Effector CD4-positive, alpha-beta T cell (primary cell): ENCODE data around the gene VIL1.

Source experiments
- DNase-seq: peaks from one replicate; pipeline ENCODE4 v3.0.0-alpha.2; 2020

VIL1 gene

GRCh38 chr2:218406949-218407618, 11.8 kb upstream of the VIL1 start:
- peak; percentile 52 for DNase-seq

GRCh38 chr2:218407717-218408116, 11.2 kb upstream of the VIL1 start:
- no peak for DNase-seq

GRCh38 chr2:218418321-218418716, 604 bp upstream of the VIL1 start:
- no peak for DNase-seq

DNA sequence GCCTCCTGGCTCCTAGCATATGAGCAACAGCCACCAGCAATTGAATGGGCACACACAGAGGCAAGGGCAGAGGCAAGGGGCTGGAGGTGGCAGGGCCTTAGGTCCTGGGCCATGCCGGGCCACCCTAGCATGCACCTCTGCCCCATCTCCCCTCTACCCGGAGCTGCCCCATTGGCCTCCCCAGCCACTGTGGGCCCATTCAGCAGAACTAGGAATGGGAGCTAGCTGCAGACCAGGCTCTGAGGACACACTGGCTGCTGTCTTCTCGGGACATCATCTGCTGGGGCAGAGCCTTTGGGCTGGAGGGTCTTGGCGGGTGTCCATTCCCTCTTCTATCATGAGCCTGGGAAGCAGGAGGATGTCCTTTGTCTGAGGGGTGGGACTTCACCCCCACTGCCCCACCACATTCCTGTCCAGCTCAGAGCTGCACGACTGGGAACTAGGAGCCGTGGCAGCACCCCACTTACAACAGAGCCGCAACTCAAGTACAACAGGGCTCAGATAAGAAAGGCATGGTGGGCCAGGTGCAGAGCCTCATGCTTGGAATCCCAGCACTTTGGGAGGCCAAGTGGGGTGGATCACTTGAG, 800 bp downstream of the VIL1 start:
- no peak for DNase-seq

GRCh38 chr2:218421027-218421426, 2.1 kb downstream of the VIL1 start:
- DNase-seq, result no peak

- DNase-seq, result no peak
These were observed 3.6 kb downstream of the VIL1 start for GRCh38 chr2:218422403-218423086.

DNA sequence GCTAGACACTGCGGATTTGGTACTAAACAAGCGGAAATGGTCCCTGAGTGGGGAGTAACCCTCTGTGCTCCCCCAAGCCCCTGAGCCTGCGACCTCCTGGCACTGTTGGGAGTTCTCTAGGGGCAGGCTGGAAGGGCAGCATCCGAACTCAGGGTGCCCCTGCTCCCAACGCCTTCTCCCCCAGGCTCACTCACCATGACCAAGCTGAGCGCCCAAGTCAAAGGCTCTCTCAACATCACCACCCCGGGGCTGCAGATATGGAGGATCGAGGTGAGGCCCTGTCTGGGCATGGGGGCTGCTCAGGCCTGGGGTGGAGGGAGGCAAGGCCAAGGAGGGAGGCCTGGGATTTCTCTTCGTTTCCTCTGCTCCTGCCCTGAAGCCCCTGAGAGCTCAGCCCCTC, 4.7 kb downstream of the VIL1 start:
- no peak for DNase-seq

GRCh38 chr2:218425531-218425930, 6.6 kb downstream of the VIL1 start:
- no peak for DNase-seq

DNA sequence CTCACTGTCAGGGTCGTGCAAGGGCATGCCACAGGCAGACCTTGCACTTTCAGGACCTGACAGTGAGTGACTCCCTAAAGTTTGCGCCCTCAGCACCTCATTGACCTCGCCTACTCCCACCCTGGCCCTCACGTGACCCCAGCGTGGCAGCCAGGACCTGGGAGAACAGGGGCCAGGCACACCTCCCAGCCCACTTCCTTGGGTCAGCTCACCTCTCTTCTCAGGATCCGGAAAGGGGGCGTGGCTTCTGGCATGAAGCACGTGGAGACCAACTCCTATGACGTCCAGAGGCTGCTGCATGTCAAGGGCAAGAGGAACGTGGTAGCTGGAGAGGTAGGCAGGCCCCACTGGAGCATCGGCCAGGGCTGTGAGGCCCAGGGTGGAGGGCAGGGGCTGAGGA, 8.8 kb downstream of the VIL1 start:
- no peak for DNase-seq

GRCh38 chr2:218428846-218429558, 10.1 kb downstream of the VIL1 start:
- no peak for DNase-seq

GRCh38 chr2:218429911-218430692, 11.2 kb downstream of the VIL1 start:
- no peak for DNase-seq

GRCh38 chr2:218430721-218431120, 11.8 kb downstream of the VIL1 start:
- no peak for DNase-seq

GRCh38 chr2:218431878-218432277, 13.0 kb downstream of the VIL1 start:
- no peak for DNase-seq

- no peak for DNase-seq
These were observed 13.9 kb downstream of the VIL1 start for GRCh38 chr2:218432676-218433365.

DNA sequence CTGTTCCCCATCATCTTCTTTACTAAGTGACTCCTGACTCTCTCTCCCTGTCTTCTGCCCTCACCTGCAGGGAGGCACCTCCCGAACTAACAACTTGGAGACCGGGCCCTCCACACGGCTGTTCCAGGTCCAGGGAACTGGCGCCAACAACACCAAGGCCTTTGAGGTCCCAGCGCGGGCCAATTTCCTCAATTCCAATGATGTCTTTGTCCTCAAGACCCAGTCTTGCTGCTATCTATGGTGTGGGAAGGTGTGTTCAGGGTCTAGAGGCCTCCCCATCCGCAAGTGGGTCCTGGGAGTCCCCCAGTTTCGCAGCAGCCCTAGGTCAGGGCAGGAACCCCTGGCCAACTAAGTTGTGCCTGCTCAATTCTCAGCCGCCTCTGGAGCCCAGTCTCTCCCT, 15.5 kb downstream of the VIL1 start:
- no peak for DNase-seq

- DNase-seq, result no peak
These were observed 16.4 kb downstream of the VIL1 start for GRCh38 chr2:218435003-218435982.

DNA sequence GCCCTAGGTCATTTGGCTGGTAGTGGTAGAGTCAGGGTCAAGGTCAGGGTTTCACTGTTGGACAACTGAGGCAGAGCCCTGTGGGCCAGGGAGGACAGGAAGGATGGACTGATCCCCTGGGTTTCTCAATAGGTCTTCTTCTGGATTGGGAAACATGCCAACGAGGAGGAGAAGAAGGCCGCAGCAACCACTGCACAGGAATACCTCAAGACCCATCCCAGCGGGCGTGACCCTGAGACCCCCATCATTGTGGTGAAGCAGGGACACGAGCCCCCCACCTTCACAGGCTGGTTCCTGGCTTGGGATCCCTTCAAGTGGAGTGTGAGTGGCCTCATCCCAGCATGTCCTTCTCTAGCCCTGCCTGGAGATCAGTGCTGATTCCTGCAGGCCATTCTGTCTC, 18.1 kb downstream of the VIL1 start:
- DNase-seq, result no peak

GRCh38 chr2:218437969-218438368, 19.0 kb downstream of the VIL1 start:
- DNase-seq, result no peak

DNA sequence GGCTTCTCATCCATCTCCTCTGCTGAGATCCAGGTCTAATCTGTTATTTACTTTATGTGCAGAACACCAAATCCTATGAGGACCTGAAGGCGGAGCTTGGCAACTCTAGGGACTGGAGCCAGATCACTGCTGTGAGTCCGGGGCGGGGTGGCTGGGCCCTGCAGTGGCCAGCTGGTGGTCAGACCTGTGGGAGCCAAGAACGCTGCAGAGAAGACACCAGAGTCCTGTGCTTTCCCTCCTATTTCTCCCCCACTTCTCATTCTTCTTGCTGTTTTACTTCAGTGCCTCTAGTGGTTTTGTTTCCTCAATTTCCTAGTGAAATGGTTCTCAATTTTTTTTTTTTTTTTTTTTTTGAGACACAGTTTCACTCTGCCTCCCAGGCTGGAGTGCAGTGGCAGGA, 19.7 kb downstream of the VIL1 start:
- DNase-seq, result no peak

GRCh38 chr2:218444692-218445357, 25.9 kb downstream of the VIL1 start:
- DNase-seq, result no peak
